ENCODE data around the gene MFRP. TPM values are rescaled to one million over a fixed set of nuclear protein-coding genes. Genes with fewer than 3 reads are reported as not detected.
"Not testable (repeated sequence)": the region's sequence is repeated elsewhere in the genome, so short reads cannot be mapped to it uniquely, and the experiment has no call there.

The MFRP gene
- total RNA-seq (2014; rRNA removed; shearing (Covaris generic)), result not detected in 2 replicates

- DNase-seq (ENCODE audit: low spot score), result no peak
These were observed at the start of gene MFRP for GRCh38 chr11:119346605-119347004. Gene MFRP (minus strand): TSS chr11:119346705. CDS start chr11:119346513, 192 bp downstream.

DNA sequence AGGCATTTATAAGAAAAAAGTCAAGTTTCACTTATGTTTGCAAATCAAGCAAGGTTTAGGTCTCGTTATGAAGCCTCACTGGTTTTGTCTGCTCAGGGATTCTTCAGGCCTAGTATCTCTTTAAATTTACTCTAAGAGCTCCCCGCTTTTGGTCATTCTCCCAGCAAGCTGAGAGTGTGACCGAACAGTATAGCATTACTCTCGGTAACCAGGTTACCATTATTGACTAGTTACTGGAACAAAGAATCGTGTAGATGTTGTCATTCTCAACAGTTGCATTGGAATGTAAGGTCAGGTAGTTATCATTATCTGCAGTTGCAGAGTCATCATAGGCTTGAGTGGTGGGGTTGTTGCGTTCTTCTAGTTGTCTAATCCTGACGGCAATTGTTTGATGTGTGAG, 44.8 kb upstream of the MFRP start:
- DNase-seq (ENCODE audit: low spot score), result no peak

- DNase-seq (ENCODE audit: low spot score), result no peak
These were observed 43.2 kb upstream of the MFRP start for GRCh38 chr11:119389611-119390254.

DNA sequence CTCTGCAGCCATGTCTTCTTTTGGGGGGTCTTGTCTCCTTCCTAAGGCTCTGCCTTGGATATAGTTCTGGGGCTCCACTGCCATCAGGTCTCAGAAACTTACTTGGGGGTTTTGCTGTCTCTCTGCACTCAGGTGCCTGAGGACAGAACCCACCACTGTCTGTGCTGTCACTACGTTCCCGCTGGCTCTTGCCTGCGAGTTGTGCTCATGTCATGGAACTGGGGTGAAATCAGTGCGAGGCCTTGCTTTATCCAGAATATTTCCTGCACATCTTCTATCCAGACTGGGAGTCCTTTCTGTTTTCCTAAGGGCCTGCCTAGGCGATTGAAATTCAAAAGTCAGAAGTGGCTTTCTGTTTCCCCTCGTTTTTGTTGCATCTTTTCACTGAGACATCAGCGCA, 41.6 kb upstream of the MFRP start:
- DNase-seq (ENCODE audit: low spot score), result no peak

- no peak for DNase-seq (ENCODE audit: low spot score)
These were observed 37.8 kb upstream of the MFRP start for GRCh38 chr11:119384332-119384731.

DNA sequence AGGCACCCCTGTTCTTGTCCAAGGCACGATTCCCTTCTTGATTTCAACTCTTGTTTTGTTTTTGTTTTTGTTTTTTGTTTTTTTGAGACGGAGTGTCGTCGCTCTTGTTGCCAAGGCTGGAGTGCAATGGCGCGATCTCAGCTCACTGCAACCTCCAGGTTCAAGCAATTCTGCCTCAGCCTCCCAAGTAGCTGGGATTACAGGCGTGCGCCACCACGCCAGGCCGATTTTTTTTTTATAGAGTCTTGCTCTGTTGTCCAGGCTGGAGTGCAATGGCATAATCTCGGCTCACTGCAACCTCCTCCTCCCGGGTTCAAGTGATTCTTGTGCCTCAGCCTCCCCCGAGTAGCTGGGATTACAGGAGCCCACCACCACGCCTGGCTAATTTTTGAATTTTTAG, 36.0 kb upstream of the MFRP start:
- not testable (repeated sequence) for DNase-seq (ENCODE audit: low spot score)

GRCh38 chr11:119382101-119382500, 35.6 kb upstream of the MFRP start:
- DNase-seq (ENCODE audit: low spot score), result no peak

DNA sequence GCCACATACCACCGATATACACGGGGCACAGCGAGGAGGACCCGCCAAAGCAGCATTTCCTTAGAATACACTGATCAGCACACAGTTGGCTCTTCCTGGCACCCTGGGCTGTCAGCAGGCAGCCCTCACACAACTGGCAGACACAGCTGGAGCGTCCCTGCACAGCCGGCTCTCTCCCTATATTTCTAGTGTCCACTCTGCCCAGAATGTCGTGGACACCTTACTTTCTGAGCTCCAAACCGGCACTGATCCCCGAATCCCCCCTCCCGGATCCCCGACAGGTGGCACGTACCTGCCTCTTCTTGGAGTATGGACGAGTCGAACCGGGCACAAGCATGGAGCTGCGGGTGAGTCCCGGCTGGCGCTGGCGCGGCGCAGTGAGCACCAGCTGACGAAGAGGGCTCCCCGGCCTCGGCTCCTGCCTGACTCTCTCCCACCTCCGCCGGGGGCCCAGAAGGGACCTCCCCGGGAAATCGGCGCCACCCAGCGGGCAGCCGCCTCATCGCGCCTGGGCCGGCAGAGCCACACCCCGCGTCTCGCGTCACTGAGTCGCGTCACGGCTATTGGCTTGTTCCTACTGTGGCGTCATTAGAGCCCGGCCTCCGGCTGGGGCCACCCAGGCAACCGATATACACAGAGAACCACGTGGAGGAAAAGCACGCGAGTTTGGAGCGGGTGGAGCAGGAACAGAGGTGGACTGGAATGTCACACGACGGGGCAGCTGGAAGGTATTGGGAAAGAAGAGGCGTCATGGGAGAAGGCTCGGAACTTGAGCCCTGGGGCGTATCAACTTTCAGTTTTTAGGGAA, 34.9 kb upstream of the MFRP start, which contains the start of gene USP2:
USP2 (minus strand) TSS at position 510 of the 808 bp plus-strand sequence. CDS start 8,210 bp downstream, outside the sequence.
- peak; percentile 81 for DNase-seq (ENCODE audit: low spot score)

DNA sequence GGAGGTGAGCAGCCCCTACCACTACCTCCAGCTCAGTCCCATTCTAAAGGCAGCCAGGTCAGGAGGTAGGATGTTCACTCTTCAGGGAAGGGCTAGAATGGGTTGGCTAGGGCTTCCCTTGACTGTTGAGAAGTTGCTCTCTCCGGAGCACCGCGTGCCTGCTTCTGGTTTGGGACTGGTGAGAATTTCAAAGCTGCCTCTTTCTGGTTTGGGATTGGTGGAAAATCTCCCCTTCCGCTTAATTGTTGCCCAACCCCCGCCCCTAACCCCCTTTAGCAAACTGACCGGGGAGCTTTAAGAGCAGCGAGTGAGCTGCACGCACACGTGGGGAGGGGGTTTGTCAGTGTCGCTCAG, 34.3 kb upstream of the MFRP start:
- no peak for DNase-seq (ENCODE audit: low spot score)

GRCh38 chr11:119380160-119380826, 33.8 kb upstream of the MFRP start:
- no peak for DNase-seq (ENCODE audit: low spot score)

DNA sequence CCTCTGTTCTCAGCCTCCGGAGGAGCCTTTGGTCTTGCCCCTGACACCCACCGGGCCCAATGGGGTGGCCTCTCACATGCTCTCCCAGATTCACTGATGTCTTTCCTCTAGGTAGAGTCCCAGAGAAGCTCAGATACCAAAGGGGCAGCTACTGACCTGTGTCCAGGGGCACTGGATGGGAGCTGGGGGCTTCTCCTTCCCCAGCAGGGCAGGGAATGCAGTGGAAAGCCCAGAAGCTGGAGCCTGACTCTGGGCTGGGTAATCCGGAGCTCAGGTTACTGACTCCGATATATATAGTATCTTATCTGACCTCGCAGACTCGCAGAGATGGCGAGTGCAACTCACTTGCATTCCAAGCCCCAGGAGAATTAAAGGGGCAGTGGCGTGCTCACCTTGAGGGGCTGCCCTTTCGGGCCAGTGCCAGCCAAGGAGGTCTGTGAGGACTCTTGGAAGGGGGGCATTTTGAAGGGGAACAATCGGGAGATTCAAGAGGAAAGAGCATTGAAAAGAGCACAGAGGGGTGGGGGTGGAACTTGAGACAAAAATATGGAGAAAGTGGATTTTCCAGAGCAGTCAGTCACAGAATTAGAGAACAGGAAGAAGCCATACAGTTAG, 32.5 kb upstream of the MFRP start:
- DNase-seq (ENCODE audit: low spot score), result no peak

- no peak for DNase-seq (ENCODE audit: low spot score)
These were observed 31.6 kb upstream of the MFRP start for GRCh38 chr11:119377961-119378667.

DNA sequence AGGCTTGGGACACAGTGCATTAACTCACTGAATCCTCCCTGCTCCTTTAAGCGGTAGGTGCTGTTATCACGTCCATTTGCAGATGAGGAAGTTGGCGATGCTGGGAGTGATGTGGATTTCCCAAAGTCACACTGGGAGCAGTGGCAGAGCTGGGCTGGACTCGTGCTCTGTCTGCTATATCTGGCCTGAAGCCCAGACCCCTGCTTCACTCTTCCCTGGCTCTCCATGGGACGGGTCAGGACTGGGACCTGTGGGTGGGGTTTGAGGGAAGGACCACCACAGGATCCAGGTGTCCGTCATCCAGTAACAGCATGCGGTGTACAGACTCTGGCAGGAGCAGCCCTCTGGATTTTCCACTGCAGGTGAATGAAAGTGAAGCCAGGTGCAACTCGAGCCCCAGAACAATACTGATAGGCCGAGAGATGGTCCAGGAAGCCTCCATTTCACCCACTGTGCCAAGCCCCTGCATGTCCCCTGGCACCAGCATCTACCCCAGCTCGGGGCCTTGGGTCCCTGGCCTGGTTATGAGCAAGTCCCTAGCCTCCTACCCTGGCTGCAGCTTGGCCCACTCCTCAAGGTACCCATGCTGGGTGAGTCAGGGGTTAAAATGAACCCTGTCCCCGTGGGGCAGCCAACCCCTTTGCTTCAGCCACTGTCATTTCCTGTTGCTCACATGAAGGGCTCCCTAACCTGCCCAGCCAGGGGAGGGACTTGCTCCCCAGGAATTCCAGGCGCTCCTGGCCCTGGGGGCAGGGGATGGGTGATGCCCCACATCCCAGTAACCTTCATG, 30.8 kb upstream of the MFRP start:
- no peak for DNase-seq (ENCODE audit: low spot score)

DNA sequence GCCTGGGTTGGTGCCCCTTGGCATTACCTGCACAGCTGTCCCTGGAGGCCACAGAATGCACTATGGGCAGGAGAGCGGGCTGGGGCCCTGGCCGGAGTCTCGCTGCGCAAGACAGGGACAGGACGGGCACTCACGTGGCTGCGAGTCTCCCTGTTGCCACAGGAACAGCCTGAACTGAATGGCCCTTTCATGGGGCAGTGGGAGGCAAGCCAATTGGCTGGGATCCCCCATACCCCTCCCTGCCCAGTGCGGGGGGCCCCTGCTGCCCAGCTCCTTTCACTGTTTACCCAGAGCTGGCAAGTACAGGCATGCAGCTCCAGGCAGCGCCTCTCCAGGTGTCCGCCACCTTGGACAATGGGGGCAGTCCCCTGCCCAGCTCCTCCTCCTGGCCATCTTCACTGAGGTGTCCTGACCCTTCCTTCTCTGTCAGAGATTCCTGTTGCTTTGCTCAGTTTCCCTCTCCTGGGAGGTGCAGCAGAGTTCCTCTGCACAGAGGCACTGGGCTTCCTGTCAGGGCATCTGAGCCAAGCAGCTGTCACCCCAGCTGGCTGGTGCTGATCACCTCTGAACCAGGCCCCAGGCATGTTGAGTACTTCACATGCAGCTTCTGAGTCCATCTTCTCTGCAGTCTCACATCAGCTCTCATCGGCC, 29.8 kb upstream of the MFRP start:
- no peak for DNase-seq (ENCODE audit: low spot score)

DNA sequence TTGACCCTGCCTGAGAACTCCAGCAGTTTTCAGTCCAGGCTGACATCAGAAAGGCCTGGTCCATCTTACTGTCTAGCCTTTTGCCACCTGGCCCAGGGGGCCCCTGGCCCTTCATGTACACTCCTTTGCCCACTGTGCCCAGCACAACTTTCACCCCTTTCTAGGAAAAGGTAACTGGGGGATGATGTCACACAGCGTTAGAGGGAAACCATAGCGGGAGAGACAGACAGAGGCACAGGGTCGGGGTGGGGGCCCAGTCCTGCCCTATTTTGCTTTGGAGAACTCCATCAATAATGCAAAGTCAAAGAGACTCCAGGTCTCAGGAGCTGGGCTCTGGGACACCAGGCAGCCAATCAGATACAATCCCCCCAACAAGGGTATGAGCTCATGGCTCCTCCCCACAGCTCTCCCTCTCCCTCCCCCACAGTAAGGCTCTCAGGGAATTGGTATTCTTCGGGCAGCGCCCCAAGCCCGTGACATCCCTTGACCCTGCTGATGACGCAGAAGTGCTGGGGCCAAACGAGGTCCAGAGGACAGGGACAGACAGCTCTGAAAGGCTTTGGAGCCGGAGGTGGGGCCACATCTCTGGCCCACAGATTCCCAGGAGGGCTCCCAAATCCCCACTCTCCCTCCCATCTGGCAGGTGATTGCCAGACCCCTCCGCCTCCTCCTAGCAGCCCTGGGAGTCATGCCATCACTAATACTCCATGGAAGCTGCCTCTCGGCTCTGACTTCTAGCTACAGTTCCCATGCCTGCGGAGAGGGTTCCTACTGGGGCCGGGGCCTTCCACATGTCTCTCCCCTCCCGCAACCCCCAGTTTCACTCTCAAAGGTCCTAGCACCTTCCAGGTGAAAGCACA, 29.1 kb upstream of the MFRP start:
- no peak for DNase-seq (ENCODE audit: low spot score)

- no peak for DNase-seq (ENCODE audit: low spot score)
These were observed 28.3 kb upstream of the MFRP start for GRCh38 chr11:119374632-119375336.

GRCh38 chr11:119373921-119374631, 27.6 kb upstream of the MFRP start:
- DNase-seq (ENCODE audit: low spot score), result peak; percentile 59

Measured in A172 (cell line).